Activated naive CD8-positive, alpha-beta T cell treated with anti-CD3 and anti-CD28 coated beads, Interleukin-2, amount 50 U/mL, for 24 hours (primary cell): Measurements from ENCODE around the gene BEGAIN.
A peak's percentile ranks its signal among the peaks of the same experiment; 100 is the strongest.

Source experiments
- ATAC-seq: fragments of 150-1000 bp; cut with Tn5 transposase; one replicate; pipeline ENCODE4 v1.10.0; 2021
- DNase-seq: peaks from one replicate; pipeline ENCODE4 v3.0.0; 2021
- H3K27ac Mint-ChIP-seq: one replicate; pipeline ENCODE4 v1.8.0; 2021; ENCODE audit warnings: mild to moderate bottlenecking, mixed read lengths
- H3K27me3 Mint-ChIP-seq: one replicate; pipeline ENCODE4 v1.8.0; 2021; ENCODE audit warnings: mixed read lengths
- H3K36me3 Mint-ChIP-seq: one replicate; pipeline ENCODE4 v1.8.0; 2021; ENCODE audit warnings: low read depth, mixed read lengths
- H3K4me1 Mint-ChIP-seq: one replicate; pipeline ENCODE4 v1.8.0; 2021; ENCODE audit warnings: mixed read lengths
- H3K4me3 Mint-ChIP-seq: one replicate; pipeline ENCODE4 v1.8.0; 2021; ENCODE audit warnings: mild to moderate bottlenecking, moderate library complexity, mixed read lengths
- H3K9me3 Mint-ChIP-seq: one replicate; pipeline ENCODE4 v1.8.0; 2021; ENCODE audit warnings: mixed read lengths

The BEGAIN gene

DNA sequence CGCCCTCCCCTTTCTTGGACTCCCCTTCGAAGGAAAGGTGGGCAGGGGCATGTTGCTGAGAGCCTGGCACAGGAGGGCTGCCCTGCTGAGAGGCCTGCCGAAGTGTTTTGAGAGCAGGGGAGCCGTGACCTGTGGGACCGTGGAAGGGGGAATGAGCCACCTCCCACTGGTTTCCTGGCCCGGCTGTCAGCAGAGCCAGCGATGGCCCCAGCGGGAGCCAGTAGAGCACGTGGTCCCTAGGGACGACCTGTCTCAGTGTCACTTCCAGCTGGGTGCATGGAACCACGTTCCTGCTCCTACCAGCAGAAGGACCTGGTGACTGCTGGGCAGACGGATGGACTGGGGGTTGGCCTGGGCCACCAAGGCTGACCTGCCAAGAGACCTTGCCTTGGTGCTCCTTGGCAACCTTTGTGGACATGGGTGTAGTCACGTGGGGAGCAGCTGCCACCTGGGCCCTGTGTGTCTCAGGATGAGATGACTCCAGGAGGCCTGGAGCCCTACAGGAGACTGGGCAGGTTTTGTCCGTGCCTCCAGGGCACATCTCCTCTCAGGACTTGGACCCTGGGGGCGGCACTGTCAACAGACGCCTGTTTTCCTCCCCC lies 34.6 kb downstream of the BEGAIN start:
- no peak overlapping the region for H3K27ac Mint-ChIP-seq
- peaks cover 14% of the 10 kb centered on the region for H3K4me1 Mint-ChIP-seq
- H3K27me3 Mint-ChIP-seq = no peaks in the 10 kb centered on the region
- DNase-seq = no peak
- H3K36me3 Mint-ChIP-seq = no peaks in the 10 kb centered on the region
- no peaks in the 10 kb centered on the region for H3K9me3 Mint-ChIP-seq
- no peak overlapping the region for H3K4me3 Mint-ChIP-seq
- ATAC-seq = no peak

GRCh38 chr14:100551056-100551455 lies 36.2 kb downstream of the BEGAIN start:
- Mint-ChIP-seq H3K9me3 (no peaks in the 10 kb centered on the region), H3K4me1 (peaks cover 20% of the 10 kb centered on the region), H3K4me3 (no peak overlapping the region), H3K27ac (no peak overlapping the region), H3K27me3 (no peaks in the 10 kb centered on the region), H3K36me3 (no peaks in the 10 kb centered on the region)
- DNase-seq (no peak), ATAC-seq (no peak)

DNA sequence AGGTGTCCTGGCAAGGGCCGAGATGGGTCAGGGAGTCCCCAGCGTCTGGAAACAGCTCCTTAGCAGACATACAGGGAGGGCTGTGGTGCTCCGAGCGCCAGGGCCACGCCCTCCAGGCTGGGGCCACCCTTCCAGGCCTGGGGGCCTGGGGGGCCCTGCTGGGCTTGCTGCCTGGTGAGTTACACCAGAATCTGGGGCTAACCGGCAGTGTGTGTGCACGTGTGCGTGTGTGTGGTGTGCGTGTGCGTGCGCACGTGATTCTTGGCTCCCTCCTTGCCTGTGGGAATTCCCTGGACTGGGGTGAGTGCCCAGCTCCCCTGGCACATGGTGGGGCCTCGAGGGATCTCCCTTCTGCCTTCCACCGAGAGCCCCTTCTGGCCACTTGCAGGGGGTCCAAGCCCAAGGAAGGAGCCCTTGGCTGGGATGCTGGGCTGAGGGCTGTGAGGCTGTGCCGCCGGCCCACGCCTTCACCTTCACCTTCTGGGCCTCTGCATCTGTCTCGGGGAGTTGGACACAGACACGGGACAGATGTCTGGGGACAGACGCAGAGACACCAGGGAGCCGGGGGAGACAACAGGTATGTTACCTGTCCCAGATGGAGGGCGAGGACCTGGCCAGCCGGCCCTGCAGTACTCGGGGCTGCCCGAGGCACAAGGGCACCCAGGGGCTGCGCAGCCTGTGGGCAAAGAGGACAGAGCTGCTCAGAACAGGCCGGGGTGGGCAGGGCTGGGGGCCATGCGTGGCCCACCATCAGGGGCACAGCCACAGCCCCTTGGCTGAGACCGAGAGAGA lies 37.2 kb downstream of the BEGAIN start:
- Mint-ChIP-seq H3K27me3 (no peaks in the 10 kb centered on the region), H3K36me3 (no peaks in the 10 kb centered on the region), H3K27ac (no peak overlapping the region), H3K4me1 (peaks cover 22% of the 10 kb centered on the region), H3K9me3 (no peaks in the 10 kb centered on the region), H3K4me3 (no peak overlapping the region)
- ATAC-seq (no peak), DNase-seq (no peak)

DNA sequence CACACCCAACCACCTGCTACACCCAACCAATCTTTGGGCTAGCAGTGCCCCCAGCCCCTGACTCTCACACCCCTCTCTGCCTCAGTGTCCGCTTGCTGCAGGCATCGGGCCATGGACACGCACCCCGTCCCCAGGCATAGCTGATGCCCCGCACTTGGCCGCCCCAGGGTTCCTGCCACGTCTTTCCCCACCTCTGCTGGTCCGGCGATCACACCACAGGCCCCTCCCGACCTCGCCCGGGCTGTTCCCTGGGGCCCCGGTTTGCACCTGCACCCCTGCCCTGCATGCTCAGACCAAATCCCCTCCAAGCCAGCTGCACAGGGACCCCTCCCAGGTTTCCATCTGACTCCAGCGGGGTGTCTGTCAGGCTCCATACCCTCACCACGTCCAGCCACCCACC lies 38.3 kb downstream of the BEGAIN start:
- no peak overlapping the region for H3K27ac Mint-ChIP-seq
- no peaks in the 10 kb centered on the region for H3K36me3 Mint-ChIP-seq
- DNase-seq = no peak
- H3K27me3 Mint-ChIP-seq = no peaks in the 10 kb centered on the region
- no peaks in the 10 kb centered on the region for H3K9me3 Mint-ChIP-seq
- H3K4me3 Mint-ChIP-seq = no peak overlapping the region
- ATAC-seq = no peak
- peaks cover 22% of the 10 kb centered on the region for H3K4me1 Mint-ChIP-seq

DNA sequence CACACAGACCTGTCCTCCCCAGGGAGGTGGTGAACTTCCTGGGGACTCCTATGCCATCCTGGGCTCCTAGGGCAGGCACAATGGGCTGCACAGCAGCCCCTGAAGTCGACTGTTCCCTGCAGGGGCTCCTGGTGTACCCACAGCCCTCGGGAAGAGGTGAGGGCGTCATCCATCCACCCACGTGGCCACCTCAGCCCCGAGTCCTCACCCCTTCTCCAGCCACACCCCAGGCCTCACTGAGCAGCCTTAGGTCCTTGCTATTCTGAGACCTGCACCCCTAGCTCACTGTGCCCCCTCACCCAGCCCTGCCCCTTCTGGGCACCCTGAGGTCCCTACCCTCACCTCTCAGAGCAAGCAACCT lies 38.9 kb downstream of the BEGAIN start:
- DNase-seq (no peak), ATAC-seq (no peak)
- H3K36me3 Mint-ChIP-seq = no peaks in the 10 kb centered on the region
- peak overlapping the region; percentile 27 for H3K27ac Mint-ChIP-seq
- H3K9me3 Mint-ChIP-seq = no peaks in the 10 kb centered on the region
- peaks cover 22% of the 10 kb centered on the region for H3K4me1 Mint-ChIP-seq
- no peak overlapping the region for H3K4me3 Mint-ChIP-seq
- no peaks in the 10 kb centered on the region for H3K27me3 Mint-ChIP-seq

DNA sequence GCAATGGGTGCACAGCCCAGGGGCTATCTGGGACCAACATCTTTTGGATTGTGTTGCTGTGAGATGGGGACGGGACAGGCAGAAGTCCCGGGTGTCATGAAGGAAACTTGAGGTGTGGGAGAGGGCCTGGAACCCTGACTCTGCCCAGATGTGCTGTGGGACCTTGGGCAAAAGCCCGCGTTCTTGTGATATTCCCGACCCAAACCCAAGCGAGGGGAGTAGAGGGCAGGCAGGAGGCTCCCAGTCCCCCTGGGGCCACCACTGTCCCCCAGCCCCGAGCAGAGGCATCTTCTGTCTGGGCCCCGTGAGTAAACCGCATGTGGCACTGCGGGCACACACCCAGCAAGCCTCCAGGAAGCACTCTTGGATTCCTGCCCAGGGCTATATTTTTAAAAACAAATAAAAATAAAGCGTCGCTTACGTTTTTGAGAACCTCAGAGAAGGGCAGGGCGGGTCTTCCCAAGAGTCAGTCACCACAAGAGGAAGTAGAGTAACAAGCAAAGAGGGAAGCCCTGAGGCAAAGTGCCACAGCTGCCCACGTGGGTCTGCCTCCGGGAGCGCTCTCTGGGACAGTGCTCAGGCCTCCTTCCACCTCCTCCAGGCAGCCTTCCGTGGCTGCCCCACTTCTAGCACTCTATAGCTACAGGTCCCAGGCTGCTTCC lies 39.5 kb downstream of the BEGAIN start:
- ATAC-seq = peak; percentile 38
- peak; percentile 40 for DNase-seq
- H3K27ac Mint-ChIP-seq = peak overlapping the region; percentile 27
- H3K9me3 Mint-ChIP-seq = no peaks in the 10 kb centered on the region
- peaks cover 22% of the 10 kb centered on the region for H3K4me1 Mint-ChIP-seq
- no peaks in the 10 kb centered on the region for H3K36me3 Mint-ChIP-seq
- no peaks in the 10 kb centered on the region for H3K27me3 Mint-ChIP-seq
- peak overlapping the region; percentile 4 for H3K4me3 Mint-ChIP-seq

DNA sequence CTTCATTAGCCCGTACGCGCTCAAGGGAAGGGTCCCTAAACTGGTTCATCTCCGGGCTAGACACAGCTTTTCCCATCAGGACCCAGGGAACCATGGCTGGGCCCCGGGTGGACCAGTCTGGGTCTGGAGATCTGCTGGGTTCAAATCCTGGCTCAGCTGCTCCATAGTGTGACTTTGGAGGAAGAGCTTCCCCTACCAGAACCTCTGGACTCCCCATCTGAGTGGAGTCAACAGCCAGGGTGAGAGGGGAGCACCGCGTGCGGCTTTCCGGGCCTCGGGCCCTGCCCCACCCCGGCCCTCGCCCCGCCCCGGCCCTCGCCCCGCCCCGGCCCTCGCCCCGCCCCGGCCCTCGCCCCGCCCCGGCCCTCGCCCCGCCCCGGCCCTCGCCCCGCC lies 41.2 kb downstream of the BEGAIN start:
- DNase-seq (no peak), ATAC-seq (peak; percentile 16)
- no peak overlapping the region for H3K27ac Mint-ChIP-seq
- H3K27me3 Mint-ChIP-seq = no peaks in the 10 kb centered on the region
- H3K9me3 Mint-ChIP-seq = no peaks in the 10 kb centered on the region
- peak overlapping the region; percentile 38 for H3K4me3 Mint-ChIP-seq
- no peaks in the 10 kb centered on the region for H3K36me3 Mint-ChIP-seq
- peaks cover 22% of the 10 kb centered on the region for H3K4me1 Mint-ChIP-seq

DNA sequence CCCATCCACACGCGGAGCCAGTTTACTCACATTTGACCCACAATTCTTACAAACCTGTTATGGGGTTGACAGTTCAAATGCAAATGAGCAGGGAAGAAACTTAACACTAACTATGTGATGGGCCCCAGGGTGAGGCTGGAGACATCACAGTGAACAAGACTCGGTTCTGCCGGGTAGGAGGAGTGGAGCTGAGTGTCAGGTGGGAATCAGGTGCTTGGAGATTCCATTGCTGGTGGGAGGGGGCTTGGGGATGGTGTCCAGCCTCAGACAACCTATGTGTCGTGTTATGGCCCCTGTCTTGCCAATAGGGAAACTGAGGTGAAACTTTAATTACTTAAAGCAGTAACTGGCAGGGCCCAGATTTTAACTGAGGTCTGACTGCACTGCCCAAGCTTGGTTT lies 41.9 kb downstream of the BEGAIN start:
- Mint-ChIP-seq H3K27ac (no peak overlapping the region), H3K36me3 (no peaks in the 10 kb centered on the region), H3K4me1 (peaks cover 22% of the 10 kb centered on the region), H3K4me3 (no peak overlapping the region), H3K27me3 (no peaks in the 10 kb centered on the region), H3K9me3 (no peaks in the 10 kb centered on the region)
- no peak for DNase-seq
- no peak for ATAC-seq

GRCh38 chr14:100544506-100545141 lies 42.6 kb downstream of the BEGAIN start:
- Mint-ChIP-seq H3K9me3 (no peaks in the 10 kb centered on the region), H3K36me3 (no peaks in the 10 kb centered on the region)

GRCh38 chr14:100543471-100544455 lies 43.5 kb downstream of the BEGAIN start:
- Mint-ChIP-seq H3K4me1 (peaks cover 20% of the 10 kb centered on the region), H3K4me3 (no peak overlapping the region), H3K27me3 (no peaks in the 10 kb centered on the region), H3K27ac (no peak overlapping the region), H3K9me3 (no peaks in the 10 kb centered on the region), H3K36me3 (no peaks in the 10 kb centered on the region)
- no peak for ATAC-seq
- no peak for DNase-seq

More at GRCh38 chr14:100544506-100545141, 42.6 kb downstream of the BEGAIN start:
- H3K27ac Mint-ChIP-seq = no peak overlapping the region
- DNase-seq = no peak
- no peak for ATAC-seq
- H3K4me3 Mint-ChIP-seq = no peak overlapping the region
- H3K4me1 Mint-ChIP-seq = peaks cover 22% of the 10 kb centered on the region
- no peaks in the 10 kb centered on the region for H3K27me3 Mint-ChIP-seq

- Mint-ChIP-seq H3K36me3 (no peaks in the 10 kb centered on the region), H3K4me1 (peaks cover 13% of the 10 kb centered on the region), H3K27ac (no peak overlapping the region), H3K9me3 (no peaks in the 10 kb centered on the region), H3K27me3 (no peaks in the 10 kb centered on the region), H3K4me3 (no peak overlapping the region)
- DNase-seq = no peak
- ATAC-seq = no peak
Measured at GRCh38 chr14:100542619-100543205, 44.5 kb downstream of the BEGAIN start.

- Mint-ChIP-seq H3K9me3 (no peaks in the 10 kb centered on the region), H3K4me3 (no peak overlapping the region), H3K27ac (no peak overlapping the region), H3K4me1 (peaks cover 5% of the 10 kb centered on the region), H3K36me3 (no peaks in the 10 kb centered on the region), H3K27me3 (no peaks in the 10 kb centered on the region)
- ATAC-seq (no peak), DNase-seq (no peak)
Measured at GRCh38 chr14:100541621-100542560, 45.3 kb downstream of the BEGAIN start.
